Measurements from ENCODE around the gene SP9. TPM values are rescaled to one million over a fixed set of nuclear protein-coding genes. Genes with fewer than 3 reads are reported as not detected.

SP9 gene
- total RNA-seq, 1 donor from 2014 or later = 0.56 TPM

DNA sequence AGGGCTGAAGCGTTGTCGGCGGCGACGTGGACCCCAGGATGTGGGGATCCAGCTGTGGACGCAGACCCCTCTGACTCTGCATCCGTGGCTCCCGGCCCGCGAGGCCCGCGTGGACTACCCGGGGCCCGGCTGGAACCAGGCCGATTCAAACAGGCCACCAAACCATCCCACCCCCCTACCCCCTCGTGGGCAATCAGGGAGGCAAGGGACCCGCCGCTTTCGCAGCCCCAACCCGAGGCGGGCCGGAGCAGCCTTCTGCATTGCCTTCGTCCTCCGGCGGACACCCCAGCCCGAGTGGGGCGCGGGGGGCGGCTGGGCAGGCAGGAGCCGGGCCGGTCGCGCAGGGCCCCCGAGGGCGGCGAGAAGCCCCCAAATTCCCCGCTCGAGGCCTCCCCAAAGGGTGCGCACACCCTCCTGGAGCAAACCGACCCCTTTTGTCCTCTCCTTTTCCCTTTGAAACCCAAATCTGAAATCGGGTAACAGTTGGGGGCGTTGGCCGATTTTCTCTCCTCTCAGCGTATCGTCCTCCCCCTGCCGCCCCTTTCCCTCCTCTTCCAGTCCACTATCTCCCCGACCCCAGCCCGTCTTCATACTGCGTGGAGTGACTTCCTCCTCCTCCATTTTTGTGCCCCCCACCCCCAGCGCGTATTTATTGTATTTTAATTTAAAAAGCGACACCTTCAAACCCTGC, 7.4 kb downstream of the SP9 start:
- no peaks in the 10 kb centered on the region for H3K9me3 Mint-ChIP-seq
- peaks cover 14% of the 10 kb centered on the region for H3K36me3 Mint-ChIP-seq
- H3K4me3 Mint-ChIP-seq = peak overlapping the region; percentile 77
- H3K27me3 Mint-ChIP-seq = peaks cover 90% of the 10 kb centered on the region
- TF ChIP-seq, protein P1, sequence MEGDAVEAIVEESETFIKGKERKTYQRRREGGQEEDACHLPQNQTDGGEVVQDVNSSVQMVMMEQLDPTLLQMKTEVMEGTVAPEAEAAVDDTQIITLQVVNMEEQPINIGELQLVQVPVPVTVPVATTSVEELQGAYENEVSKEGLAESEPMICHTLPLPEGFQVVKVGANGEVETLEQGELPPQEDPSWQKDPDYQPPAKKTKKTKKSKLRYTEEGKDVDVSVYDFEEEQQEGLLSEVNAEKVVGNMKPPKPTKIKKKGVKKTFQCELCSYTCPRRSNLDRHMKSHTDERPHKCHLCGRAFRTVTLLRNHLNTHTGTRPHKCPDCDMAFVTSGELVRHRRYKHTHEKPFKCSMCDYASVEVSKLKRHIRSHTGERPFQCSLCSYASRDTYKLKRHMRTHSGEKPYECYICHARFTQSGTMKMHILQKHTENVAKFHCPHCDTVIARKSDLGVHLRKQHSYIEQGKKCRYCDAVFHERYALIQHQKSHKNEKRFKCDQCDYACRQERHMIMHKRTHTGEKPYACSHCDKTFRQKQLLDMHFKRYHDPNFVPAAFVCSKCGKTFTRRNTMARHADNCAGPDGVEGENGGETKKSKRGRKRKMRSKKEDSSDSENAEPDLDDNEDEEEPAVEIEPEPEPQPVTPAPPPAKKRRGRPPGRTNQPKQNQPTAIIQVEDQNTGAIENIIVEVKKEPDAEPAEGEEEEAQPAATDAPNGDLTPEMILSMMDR (conservative IDR thresholded peaks at IDR 0.05) = no peak
- peaks cover 31% of the 10 kb centered on the region for H3K4me1 Mint-ChIP-seq (ENCODE audit: unreplicated experiment)
- DNase-seq (ENCODE audit: extremely low spot score, unreplicated experiment) = no peak
- no peak overlapping the region for H3K27ac Mint-ChIP-seq

- TF ChIP-seq, protein P1 (conservative IDR thresholded peaks at IDR 0.05) = no peak
- H3K4me3 Mint-ChIP-seq = peak overlapping the region; percentile 72
- H3K27ac Mint-ChIP-seq = no peak overlapping the region
- H3K27me3 Mint-ChIP-seq = peaks cover 84% of the 10 kb centered on the region
- peaks cover 14% of the 10 kb centered on the region for H3K36me3 Mint-ChIP-seq
- peaks cover 27% of the 10 kb centered on the region for H3K4me1 Mint-ChIP-seq (ENCODE audit: unreplicated experiment)
- no peaks in the 10 kb centered on the region for H3K9me3 Mint-ChIP-seq
- no peak for DNase-seq (ENCODE audit: extremely low spot score, unreplicated experiment)
These were observed 8.1 kb downstream of the SP9 start for GRCh38 chr2:174342686-174343342.

GRCh38 chr2:174343343-174343622, 8.5 kb downstream of the SP9 start:
- H3K4me3 Mint-ChIP-seq = peak overlapping the region; percentile 72
- H3K9me3 Mint-ChIP-seq = no peaks in the 10 kb centered on the region
- DNase-seq (ENCODE audit: extremely low spot score, unreplicated experiment) = no peak
- peaks cover 79% of the 10 kb centered on the region for H3K27me3 Mint-ChIP-seq
- peaks cover 16% of the 10 kb centered on the region for H3K36me3 Mint-ChIP-seq
- TF ChIP-seq, protein P1 (conservative IDR thresholded peaks at IDR 0.05) = no peak
- H3K27ac Mint-ChIP-seq = no peak overlapping the region
- H3K4me1 Mint-ChIP-seq (ENCODE audit: unreplicated experiment) = peaks cover 25% of the 10 kb centered on the region

- peaks cover 21% of the 10 kb centered on the region for H3K36me3 Mint-ChIP-seq
- no peak for DNase-seq (ENCODE audit: extremely low spot score, unreplicated experiment)
- H3K27me3 Mint-ChIP-seq = peaks cover 73% of the 10 kb centered on the region
- H3K27ac Mint-ChIP-seq = no peak overlapping the region
- no peaks in the 10 kb centered on the region for H3K9me3 Mint-ChIP-seq
- peaks cover 25% of the 10 kb centered on the region for H3K4me1 Mint-ChIP-seq (ENCODE audit: unreplicated experiment)
- TF ChIP-seq, protein P1 (conservative IDR thresholded peaks at IDR 0.05) = no peak
- peak overlapping the region; percentile 75 for H3K4me3 Mint-ChIP-seq
These were observed 9.1 kb downstream of the SP9 start for GRCh38 chr2:174343623-174344455.

DNA sequence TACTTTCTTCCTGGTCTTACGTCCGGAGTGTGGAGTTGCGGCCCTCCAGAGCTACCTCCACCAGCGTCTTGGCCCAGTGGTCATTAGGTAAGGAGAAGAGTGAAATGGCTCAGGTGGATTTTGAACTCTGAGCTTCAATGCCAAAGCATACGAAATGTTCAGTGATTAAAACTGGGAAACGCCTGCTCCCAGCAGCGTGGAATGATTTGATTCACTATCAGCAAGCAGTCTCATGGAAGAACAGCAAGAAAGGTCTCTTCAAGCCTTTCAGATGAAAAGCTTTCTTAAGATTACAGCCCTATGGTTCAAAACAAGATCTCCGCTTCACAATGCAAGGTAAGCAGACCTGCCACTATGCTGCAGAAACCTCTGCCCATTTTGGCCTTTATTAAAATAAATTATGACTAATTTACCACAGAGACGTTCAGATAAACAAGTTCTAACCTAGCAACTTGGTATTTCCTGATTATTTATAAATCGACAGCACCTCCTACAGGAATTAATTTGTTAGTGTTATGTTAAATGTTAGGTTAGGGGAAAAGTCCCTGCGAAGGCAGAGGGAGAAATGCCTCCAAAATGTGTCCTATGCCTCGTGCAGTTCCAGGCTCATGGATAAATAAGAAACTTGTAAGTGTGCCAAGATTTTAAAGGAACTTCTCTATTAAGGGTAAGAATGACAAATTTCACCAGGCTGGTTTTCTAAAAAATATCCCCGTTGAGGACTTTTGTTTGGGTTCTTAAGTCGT, 10.1 kb downstream of the SP9 start:
- Mint-ChIP-seq H3K27me3 (peaks cover 63% of the 10 kb centered on the region), H3K4me1 (ENCODE audit: unreplicated experiment) (peaks cover 25% of the 10 kb centered on the region), H3K27ac (no peak overlapping the region), H3K36me3 (peaks cover 22% of the 10 kb centered on the region), H3K4me3 (peak overlapping the region; percentile 75), H3K9me3 (no peaks in the 10 kb centered on the region)
- TF ChIP-seq, protein P1 (conservative IDR thresholded peaks at IDR 0.05) = peak; percentile 78
- DNase-seq (ENCODE audit: extremely low spot score, unreplicated experiment) = no peak
